K562 (cell line): ENCODE measurements around the gene SH3D19.

ENCODE experiments used
- BHLHE40 ChIP-seq: IDR thresholded peaks from 2 replicates; pipeline ENCODE4 v1.6.1; 2011; ENCODE audit warnings: low read length, improper control_type of control experiment
- BRCA1 ChIP-seq, 2 experiments: fragments of 450-650 bp in 1 of 2; sonication (generic) in 1 of 2; formaldehyde crosslinking in 1 of 2; IDR thresholded peaks; 2 replicates each; pipeline versions ENCODE4 v1.5.0 to v1.6.1; 2017 to 2020; ENCODE audit warnings: mild to moderate bottlenecking in 1 of 2, missing genetic modification reagents in 1 of 2
- BRD4 ChIP-seq: fragments of 200-600 bp; sonication (generic); IDR thresholded peaks from 2 replicates; pipeline ENCODE4 v1.6.1; 2017; ENCODE audit warnings: inconsistent platforms
- CC2D1A ChIP-seq: fragments of 450-650 bp; IDR thresholded peaks from 2 replicates; pipeline ENCODE4 v1.6.1; 2017; ENCODE audit warnings: mild to moderate bottlenecking
- CEBPB ChIP-seq: fragments of 450-650 bp; IDR thresholded peaks from 2 replicates; pipeline ENCODE4 v1.6.1; 2016; ENCODE audit warnings: missing genetic modification characterization, missing compliant biosample characterization
- E2F6 ChIP-seq, 2 experiments: IDR thresholded peaks; 2 replicates each; pipeline ENCODE4 v1.6.1; 2011; ENCODE audit warnings: borderline replicate concordance in 1 of 2, control low read depth in 1 of 2, low read depth in 1 of 2, low read length in 1 of 2, mild to moderate bottlenecking in 1 of 2, mixed read lengths in 1 of 2, moderate library complexity in 1 of 2; ENCODE audit not compliant: insufficient read depth in 1 of 2, insufficient read length in 1 of 2, poor library complexity in 1 of 2, severe bottlenecking in 1 of 2; ENCODE audit errors: extremely low read depth in 1 of 2
- EGR1 ChIP-seq: fragments of 450-650 bp; conservative IDR thresholded peaks from 2 replicates; pipeline ENCODE4 v1.6.1; 2017; ENCODE audit warnings: mild to moderate bottlenecking
- MED1 ChIP-seq: sonication (generic); formaldehyde crosslinking; IDR thresholded peaks from 2 replicates; pipeline ENCODE4 v1.8.1; 2023; ENCODE audit warnings: missing genetic modification reagents, borderline replicate concordance
- POLR2AphosphoS2 ChIP-seq: IDR thresholded peaks from 2 replicates; pipeline ENCODE4 v1.6.1; 2012; ENCODE audit warnings: low read length, improper control_type of control experiment
- SNAPC5 ChIP-seq: fragments of 250-450 bp; sonication (Bioruptor Pico); IDR thresholded peaks from 2 replicates; pipeline ENCODE4 v1.8.0; 2021; ENCODE audit warnings: moderate library complexity, mild to moderate bottlenecking, inconsistent platforms
- ZBED1 ChIP-seq: IDR thresholded peaks from 2 replicates; pipeline ENCODE4 v1.6.1; 2014
- TF ChIP-seq, protein P1 (sequence below): fragments of 150-350 bp; conservative IDR thresholded peaks from 2 replicates; pipeline ENCODE4 v1.6.1; 2014; ENCODE audit warnings: low read length

- TF ChIP-seq CEBPB (no peak), MED1 (CRISPR knock-in tag) (no peak), ZBED1 (no peak), BRCA1 (IDR thresholded peaks at IDR 0.05) (no peak), BRCA1 (CRISPR knock-in tag; IDR thresholded peaks at IDR 0.05) (no peak), EGR1 (no peak), CC2D1A (no peak), POLR2AphosphoS2 (no peak), E2F6 (IDR thresholded peaks at IDR 0.05; ENCODE audit: borderline replicate concordance in 1 of 2, extremely low read depth in 1 of 2, insufficient read depth in 1 of 2, insufficient read length in 1 of 2, low read depth in 1 of 2, low read length in 1 of 2, poor library complexity in 1 of 2, severe bottlenecking in 1 of 2) (no peak), BRD4 (no peak), SNAPC5 (CRISPR knock-in tag) (no peak), BHLHE40 (no peak)
- TF ChIP-seq, protein P1, sequence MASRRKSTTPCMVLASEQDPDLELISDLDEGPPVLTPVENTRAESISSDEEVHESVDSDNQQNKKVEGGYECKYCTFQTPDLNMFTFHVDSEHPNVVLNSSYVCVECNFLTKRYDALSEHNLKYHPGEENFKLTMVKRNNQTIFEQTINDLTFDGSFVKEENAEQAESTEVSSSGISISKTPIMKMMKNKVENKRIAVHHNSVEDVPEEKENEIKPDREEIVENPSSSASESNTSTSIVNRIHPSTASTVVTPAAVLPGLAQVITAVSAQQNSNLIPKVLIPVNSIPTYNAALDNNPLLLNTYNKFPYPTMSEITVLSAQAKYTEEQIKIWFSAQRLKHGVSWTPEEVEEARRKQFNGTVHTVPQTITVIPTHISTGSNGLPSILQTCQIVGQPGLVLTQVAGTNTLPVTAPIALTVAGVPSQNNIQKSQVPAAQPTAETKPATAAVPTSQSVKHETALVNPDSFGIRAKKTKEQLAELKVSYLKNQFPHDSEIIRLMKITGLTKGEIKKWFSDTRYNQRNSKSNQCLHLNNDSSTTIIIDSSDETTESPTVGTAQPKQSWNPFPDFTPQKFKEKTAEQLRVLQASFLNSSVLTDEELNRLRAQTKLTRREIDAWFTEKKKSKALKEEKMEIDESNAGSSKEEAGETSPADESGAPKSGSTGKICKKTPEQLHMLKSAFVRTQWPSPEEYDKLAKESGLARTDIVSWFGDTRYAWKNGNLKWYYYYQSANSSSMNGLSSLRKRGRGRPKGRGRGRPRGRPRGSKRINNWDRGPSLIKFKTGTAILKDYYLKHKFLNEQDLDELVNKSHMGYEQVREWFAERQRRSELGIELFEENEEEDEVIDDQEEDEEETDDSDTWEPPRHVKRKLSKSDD = no peak
Observed at GRCh38 chr4:151313306-151314009, 11.9 kb downstream of the SH3D19 start.
